Karpas-422 (cell line): ENCODE data around the gene TMEM139. TPM values are rescaled to one million over a fixed set of nuclear protein-coding genes. Genes with fewer than 3 reads are reported as not detected.

Experiments
- DNase-seq: peaks from one replicate; pipeline ENCODE4 v3.0.0-alpha.2; 2015
- H2AFZ ChIP-seq: fragments of 200-600 bp; sonication (generic); 2 replicates; pipeline ENCODE4 v1.6.1; 2014; ENCODE audit warnings: antibody characterized with exemption, low read length, mixed read lengths
- H3K27ac ChIP-seq: fragments of 200-600 bp; sonication (generic); 2 replicates; pipeline ENCODE4 v1.5.1; 2014; ENCODE audit warnings: mild to moderate bottlenecking, low read length, moderate library complexity
- H3K27me3 ChIP-seq: fragments of 200-600 bp; sonication (generic); 2 replicates; pipeline ENCODE4 v1.6.1; 2014; ENCODE audit warnings: low read length, mixed read lengths
- H3K36me3 ChIP-seq: fragments of 200-600 bp; sonication (generic); 2 replicates; pipeline ENCODE4 v1.6.1; 2014; ENCODE audit warnings: low read length, mixed read lengths; ENCODE audit not compliant: insufficient read depth
- H3K4me1 ChIP-seq: fragments of 200-600 bp; sonication (generic); 2 replicates; pipeline ENCODE4 v1.6.1; 2014; ENCODE audit warnings: mild to moderate bottlenecking, low read length, mixed read lengths
- H3K4me2 ChIP-seq: fragments of 200-600 bp; sonication (generic); 2 replicates; pipeline ENCODE4 v1.6.1; 2014; ENCODE audit warnings: low read length, low read depth, mild to moderate bottlenecking; ENCODE audit not compliant: poor library complexity, severe bottlenecking
- H3K4me3 ChIP-seq: fragments of 200-600 bp; sonication (generic); 2 replicates; pipeline ENCODE4 v1.5.1; 2014; ENCODE audit warnings: mild to moderate bottlenecking, antibody characterized with exemption, low read length, mixed read lengths
- H3K79me2 ChIP-seq: fragments of 200-600 bp; sonication (generic); 2 replicates; pipeline ENCODE4 v1.6.1; 2014; ENCODE audit warnings: mild to moderate bottlenecking, low read length, mixed read lengths
- H3K9ac ChIP-seq: fragments of 200-600 bp; sonication (generic); 2 replicates; pipeline ENCODE4 v1.6.0; 2014; ENCODE audit warnings: low read length
- H3K9me2 ChIP-seq: fragments of 200-600 bp; sonication (generic), shearing (Covaris generic); replicated peaks from 2 replicates; pipeline ENCODE4 v1.6.0; 2014; ENCODE audit warnings: mild to moderate bottlenecking, low read length, moderate library complexity; ENCODE audit not compliant: insufficient read depth
- H3K9me3 ChIP-seq: fragments of 300-700, 200-600 bp; sonication (generic); 2 replicates; pipeline ENCODE4 v1.6.1; 2014; ENCODE audit warnings: low read length, mixed read lengths
- H4K20me1 ChIP-seq: fragments of 200-600 bp; sonication (generic); 2 replicates; pipeline ENCODE4 v1.6.1; 2014; ENCODE audit warnings: mild to moderate bottlenecking, antibody characterized with exemption, low read length, low read depth; ENCODE audit not compliant: insufficient read depth
- total RNA-seq: library from RNA; depleted of rRNA; stranded (reverse); fragments of >200 nt; shearing (Covaris generic); gene quantifications from 2 replicates; pipeline ENCODE4 v1.2.3, GENCODE V29; 2014; ENCODE audit warnings: low replicate concordance

The TMEM139 gene
- total RNA-seq, 1 experiment from 2014 or later: not detected

DNA sequence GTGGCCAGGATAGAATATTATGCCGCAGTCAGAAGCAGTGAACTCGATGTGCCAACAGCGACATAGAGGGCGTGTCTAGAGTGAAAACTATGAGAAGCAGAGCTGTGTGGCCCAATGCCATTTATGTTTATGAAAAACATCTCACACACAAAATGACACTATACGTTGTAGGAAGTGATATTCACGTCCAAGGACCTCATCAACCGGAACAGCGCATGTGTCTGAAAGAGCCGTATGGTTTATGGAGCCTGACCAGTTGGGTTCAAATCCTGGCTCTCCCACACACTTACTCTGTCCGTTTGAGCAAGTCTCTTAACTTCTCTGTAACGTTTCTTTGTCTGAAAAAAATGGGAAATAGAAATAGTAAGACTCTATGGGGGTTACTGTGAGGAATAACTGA lies 42.5 kb upstream of the TMEM139 start:
- Histone ChIP-seq H2AFZ (no peak overlapping the region), H3K4me1 (peaks cover 13% of the 10 kb centered on the region), H3K9me2 (no peaks in the 10 kb centered on the region), H4K20me1 (no peaks in the 10 kb centered on the region), H3K27me3 (no peaks in the 10 kb centered on the region), H3K27ac (no peak overlapping the region), H3K36me3 (no peaks in the 10 kb centered on the region), H3K4me2 (no peak overlapping the region), H3K4me3 (no peak overlapping the region), H3K79me2 (no peaks in the 10 kb centered on the region), H3K9ac (no peak overlapping the region), H3K9me3 (no peaks in the 10 kb centered on the region)
- DNase-seq: no peak

DNA sequence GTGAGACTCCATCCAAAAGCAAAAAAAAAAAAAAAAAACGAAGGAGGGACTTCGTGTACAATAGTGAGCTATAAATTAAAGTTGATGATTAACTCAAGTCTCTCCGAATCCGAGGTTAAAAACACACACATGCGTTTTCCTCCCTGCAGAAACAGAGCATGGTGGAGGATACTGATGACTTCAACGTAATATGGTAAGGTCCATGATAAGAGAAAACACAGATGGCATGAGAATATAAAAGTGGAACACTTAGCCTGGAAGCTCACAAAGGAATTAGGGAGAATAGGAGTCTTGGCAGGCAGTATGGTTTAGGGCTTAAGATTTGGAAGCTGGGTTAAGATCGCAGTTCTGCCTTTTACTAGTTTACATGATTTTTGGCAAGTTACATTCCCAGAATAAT lies 41.6 kb upstream of the TMEM139 start:
- Histone ChIP-seq H3K4me3 (no peak overlapping the region), H2AFZ (no peak overlapping the region), H3K36me3 (no peaks in the 10 kb centered on the region), H3K4me2 (no peak overlapping the region), H3K27me3 (no peaks in the 10 kb centered on the region), H3K27ac (no peak overlapping the region), H3K79me2 (no peaks in the 10 kb centered on the region), H3K9me3 (no peaks in the 10 kb centered on the region), H4K20me1 (no peaks in the 10 kb centered on the region), H3K9me2 (no peaks in the 10 kb centered on the region), H3K9ac (no peak overlapping the region), H3K4me1 (peaks cover 13% of the 10 kb centered on the region)
- DNase-seq: no peak

DNA sequence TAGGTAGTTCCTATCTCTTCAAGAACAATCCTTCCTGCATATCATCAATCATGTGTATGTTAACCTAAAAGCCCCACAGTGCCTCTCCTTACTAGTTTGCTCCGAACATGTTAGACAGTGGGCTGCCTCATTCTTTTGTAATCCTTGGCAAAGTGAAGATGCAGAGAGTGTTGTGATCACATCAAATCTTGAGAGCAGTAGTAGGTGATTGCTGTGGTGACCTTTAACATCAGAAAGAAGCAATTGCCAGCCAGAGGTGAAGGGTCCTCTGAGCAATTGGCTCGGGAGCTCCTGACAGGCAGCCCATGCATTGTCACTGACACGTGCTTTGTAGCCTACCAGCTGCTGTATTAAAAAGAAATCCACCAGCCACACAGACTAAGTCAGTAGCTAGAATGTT lies 41.1 kb upstream of the TMEM139 start:
- no peaks in the 10 kb centered on the region for H3K9me3 ChIP-seq
- no peak overlapping the region for H3K4me3 ChIP-seq
- no peak for DNase-seq
- no peak overlapping the region for H3K4me2 ChIP-seq
- H2AFZ ChIP-seq: no peak overlapping the region
- no peaks in the 10 kb centered on the region for H3K79me2 ChIP-seq
- no peak overlapping the region for H3K9ac ChIP-seq
- H3K36me3 ChIP-seq: no peaks in the 10 kb centered on the region
- no peak overlapping the region for H3K27ac ChIP-seq
- H3K4me1 ChIP-seq: peaks cover 13% of the 10 kb centered on the region
- no peaks in the 10 kb centered on the region for H3K27me3 ChIP-seq
- no peaks in the 10 kb centered on the region for H3K9me2 ChIP-seq
- H4K20me1 ChIP-seq: no peaks in the 10 kb centered on the region

DNA sequence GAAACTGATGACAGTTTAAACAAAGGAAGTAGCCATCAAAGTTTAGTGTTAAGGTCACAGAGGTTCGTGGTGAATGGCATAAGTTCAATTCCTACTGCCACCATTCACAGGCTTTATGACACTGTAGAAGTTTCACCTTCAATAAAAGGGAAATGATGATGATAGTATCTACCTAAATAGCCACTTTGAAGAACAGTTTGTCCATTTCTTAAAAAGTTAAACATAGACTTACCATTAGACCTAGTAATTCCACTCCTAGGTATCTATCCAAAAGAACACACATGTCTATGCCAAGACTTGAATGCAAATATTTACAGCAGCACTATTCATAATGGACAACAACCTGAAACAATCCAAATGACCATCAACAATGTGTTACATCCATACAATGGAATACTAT lies 40.4 kb upstream of the TMEM139 start:
- no peak overlapping the region for H3K4me2 ChIP-seq
- no peak overlapping the region for H3K27ac ChIP-seq
- peaks cover 13% of the 10 kb centered on the region for H3K4me1 ChIP-seq
- H3K9me2 ChIP-seq: no peaks in the 10 kb centered on the region
- H3K9me3 ChIP-seq: no peaks in the 10 kb centered on the region
- no peak for DNase-seq
- H3K79me2 ChIP-seq: no peaks in the 10 kb centered on the region
- H3K27me3 ChIP-seq: no peaks in the 10 kb centered on the region
- H2AFZ ChIP-seq: no peak overlapping the region
- no peak overlapping the region for H3K4me3 ChIP-seq
- no peaks in the 10 kb centered on the region for H4K20me1 ChIP-seq
- H3K36me3 ChIP-seq: no peaks in the 10 kb centered on the region
- H3K9ac ChIP-seq: no peak overlapping the region

DNA sequence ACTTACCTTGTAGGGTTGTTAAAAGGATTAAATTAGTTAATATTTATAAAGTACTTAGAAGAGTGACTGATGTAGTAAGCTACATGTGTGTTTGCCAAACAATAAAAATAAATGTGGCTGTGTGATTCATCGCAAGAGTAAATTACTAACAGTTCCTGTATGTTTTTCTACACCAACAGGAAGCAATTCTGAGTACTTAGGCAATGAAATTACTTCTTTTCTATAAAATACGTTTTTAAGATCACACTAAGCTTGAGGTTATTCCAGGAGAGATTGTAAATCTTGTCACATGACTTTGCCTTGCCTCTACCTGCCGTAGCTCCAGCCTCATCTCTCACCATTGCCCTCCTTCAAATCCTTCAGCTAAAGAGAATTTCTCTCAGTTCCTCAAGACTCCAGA lies 39.6 kb upstream of the TMEM139 start:
- H2AFZ ChIP-seq: no peak overlapping the region
- no peaks in the 10 kb centered on the region for H4K20me1 ChIP-seq
- H3K4me1 ChIP-seq: peaks cover 13% of the 10 kb centered on the region
- H3K9me3 ChIP-seq: peaks cover 5% of the 10 kb centered on the region; the same call in 1 of the 2 replicates
- no peak overlapping the region for H3K27ac ChIP-seq
- H3K9ac ChIP-seq: no peak overlapping the region
- no peak for DNase-seq
- H3K36me3 ChIP-seq: no peaks in the 10 kb centered on the region
- no peaks in the 10 kb centered on the region for H3K27me3 ChIP-seq
- H3K4me2 ChIP-seq: no peak overlapping the region
- no peaks in the 10 kb centered on the region for H3K79me2 ChIP-seq
- no peaks in the 10 kb centered on the region for H3K9me2 ChIP-seq
- no peak overlapping the region for H3K4me3 ChIP-seq

- H3K9me3 ChIP-seq: peaks cover 7% of the 10 kb centered on the region; the same call in 1 of the 2 replicates
- no peaks in the 10 kb centered on the region for H3K27me3 ChIP-seq
- no peak overlapping the region for H3K27ac ChIP-seq
- H3K4me2 ChIP-seq: no peak overlapping the region
- H3K4me3 ChIP-seq: no peak overlapping the region
- peaks cover 13% of the 10 kb centered on the region for H3K4me1 ChIP-seq
- no peak for DNase-seq
- H2AFZ ChIP-seq: no peak overlapping the region
- no peaks in the 10 kb centered on the region for H4K20me1 ChIP-seq
- H3K9me2 ChIP-seq: no peaks in the 10 kb centered on the region
- H3K79me2 ChIP-seq: no peaks in the 10 kb centered on the region
- H3K36me3 ChIP-seq: no peaks in the 10 kb centered on the region
- H3K9ac ChIP-seq: no peak overlapping the region
Observed at GRCh38 chr7:143247372-143247771, 37.4 kb upstream of the TMEM139 start.

- H2AFZ ChIP-seq: no peak overlapping the region
Observed at GRCh38 chr7:143248761-143249354, 35.9 kb upstream of the TMEM139 start.

GRCh38 chr7:143250199-143250598 lies 34.6 kb upstream of the TMEM139 start:
- DNase-seq: no peak
- Histone ChIP-seq H3K9me2 (no peaks in the 10 kb centered on the region), H3K27ac (no peak overlapping the region), H3K4me2 (no peak overlapping the region), H3K9me3 (peaks cover 7% of the 10 kb centered on the region; the same call in 1 of the 2 replicates), H4K20me1 (no peaks in the 10 kb centered on the region), H3K36me3 (no peaks in the 10 kb centered on the region), H3K4me3 (no peak overlapping the region), H3K27me3 (no peaks in the 10 kb centered on the region), H3K79me2 (no peaks in the 10 kb centered on the region), H2AFZ (no peak overlapping the region), H3K4me1 (peaks cover 13% of the 10 kb centered on the region), H3K9ac (no peak overlapping the region)

More at GRCh38 chr7:143248761-143249354, 35.9 kb upstream of the TMEM139 start:
- no peak overlapping the region for H3K4me3 ChIP-seq
- no peak overlapping the region for H3K4me2 ChIP-seq
- no peak for DNase-seq
- H3K36me3 ChIP-seq: no peaks in the 10 kb centered on the region
- H3K9ac ChIP-seq: no peak overlapping the region
- H4K20me1 ChIP-seq: no peaks in the 10 kb centered on the region
- H3K27me3 ChIP-seq: no peaks in the 10 kb centered on the region
- peaks cover 13% of the 10 kb centered on the region for H3K4me1 ChIP-seq
- H3K9me3 ChIP-seq: peaks cover 7% of the 10 kb centered on the region; the same call in 1 of the 2 replicates
- no peak overlapping the region for H3K27ac ChIP-seq
- H3K79me2 ChIP-seq: no peaks in the 10 kb centered on the region
- H3K9me2 ChIP-seq: no peaks in the 10 kb centered on the region
